ENCODE results near the gene TMEM179.

TMEM179 gene

GRCh38 chr14:104563742-104564615 lies 40.6 kb downstream of the TMEM179 start:
- H3K27me3 ChIP-seq (ENCODE audit: control insufficient read depth in 2 of 2, insufficient read depth in 2 of 2, low read length in 2 of 2) = peaks cover 9 to 10% of the 10 kb centered on the region in 2 donors
- H3K9ac ChIP-seq (ENCODE audit: low read depth in 1 of 2, low read length in 2 of 2) = no peak overlapping the region
- no peak overlapping the region for H3K4me3 ChIP-seq (ENCODE audit: low read length in 2 of 2)
- no peaks in the 10 kb centered on the region for H3K36me3 ChIP-seq (ENCODE audit: control insufficient read depth in 2 of 2, insufficient read depth in 2 of 2, low read length in 2 of 2)
- H3K27ac ChIP-seq (ENCODE audit: low read depth in 2 of 2, low read length in 2 of 2) = no peak overlapping the region
- H3K9me3 ChIP-seq (ENCODE audit: control insufficient read depth in 2 of 2, low read length in 2 of 2) = no peaks in the 10 kb centered on the region
- H3K4me1 ChIP-seq (ENCODE audit: control insufficient read depth in 2 of 2, insufficient read depth in 2 of 2, low read length in 2 of 2) = no peaks in the 10 kb centered on the region

GRCh38 chr14:104563191-104563741 lies 41.3 kb downstream of the TMEM179 start:
- Histone ChIP-seq H3K9ac (ENCODE audit: low read depth in 1 of 2, low read length in 2 of 2) (no peak overlapping the region), H3K27ac (ENCODE audit: low read depth in 2 of 2, low read length in 2 of 2) (no peak overlapping the region), H3K4me1 (ENCODE audit: control insufficient read depth in 2 of 2, insufficient read depth in 2 of 2, low read length in 2 of 2) (no peaks in the 10 kb centered on the region), H3K27me3 (ENCODE audit: control insufficient read depth in 2 of 2, insufficient read depth in 2 of 2, low read length in 2 of 2) (peaks cover 9 to 10% of the 10 kb centered on the region in 2 donors), H3K4me3 (ENCODE audit: low read length in 2 of 2) (no peak overlapping the region), H3K36me3 (ENCODE audit: control insufficient read depth in 2 of 2, insufficient read depth in 2 of 2, low read length in 2 of 2) (no peaks in the 10 kb centered on the region), H3K9me3 (ENCODE audit: control insufficient read depth in 2 of 2, low read length in 2 of 2) (no peaks in the 10 kb centered on the region)

- H3K36me3 ChIP-seq (ENCODE audit: control insufficient read depth in 2 of 2, insufficient read depth in 2 of 2, low read length in 2 of 2) = no peaks in the 10 kb centered on the region
Observed at GRCh38 chr14:104562606-104563005, 42.0 kb downstream of the TMEM179 start.

GRCh38 chr14:104561632-104562495 lies 42.7 kb downstream of the TMEM179 start:
- H3K36me3 ChIP-seq (ENCODE audit: control insufficient read depth in 2 of 2, insufficient read depth in 2 of 2, low read length in 2 of 2) = no peaks in the 10 kb centered on the region
- H3K4me1 ChIP-seq (ENCODE audit: control insufficient read depth in 2 of 2, insufficient read depth in 2 of 2, low read length in 2 of 2) = no peaks in the 10 kb centered on the region
- peaks cover 9 to 10% of the 10 kb centered on the region in 2 donors for H3K27me3 ChIP-seq (ENCODE audit: control insufficient read depth in 2 of 2, insufficient read depth in 2 of 2, low read length in 2 of 2)
- no peaks in the 10 kb centered on the region for H3K9me3 ChIP-seq (ENCODE audit: control insufficient read depth in 2 of 2, low read length in 2 of 2)
- no peak overlapping the region for H3K27ac ChIP-seq (ENCODE audit: low read depth in 2 of 2, low read length in 2 of 2)
- no peak overlapping the region for H3K9ac ChIP-seq (ENCODE audit: low read depth in 1 of 2, low read length in 2 of 2)
- H3K4me3 ChIP-seq (ENCODE audit: low read length in 2 of 2) = no peak overlapping the region

More at GRCh38 chr14:104562606-104563005, 42.0 kb downstream of the TMEM179 start:
- no peak overlapping the region for H3K27ac ChIP-seq (ENCODE audit: low read depth in 2 of 2, low read length in 2 of 2)
- H3K9ac ChIP-seq (ENCODE audit: low read depth in 1 of 2, low read length in 2 of 2) = no peak overlapping the region
- peaks cover 9 to 10% of the 10 kb centered on the region in 2 donors for H3K27me3 ChIP-seq (ENCODE audit: control insufficient read depth in 2 of 2, insufficient read depth in 2 of 2, low read length in 2 of 2)
- no peaks in the 10 kb centered on the region for H3K9me3 ChIP-seq (ENCODE audit: control insufficient read depth in 2 of 2, low read length in 2 of 2)
- H3K4me3 ChIP-seq (ENCODE audit: low read length in 2 of 2) = no peak overlapping the region
- no peaks in the 10 kb centered on the region for H3K4me1 ChIP-seq (ENCODE audit: control insufficient read depth in 2 of 2, insufficient read depth in 2 of 2, low read length in 2 of 2)

- H3K9me3 ChIP-seq (ENCODE audit: control insufficient read depth in 2 of 2, low read length in 2 of 2) = no peaks in the 10 kb centered on the region
- H3K27me3 ChIP-seq (ENCODE audit: control insufficient read depth in 2 of 2, insufficient read depth in 2 of 2, low read length in 2 of 2) = peaks cover 9 to 10% of the 10 kb centered on the region in 2 donors
- H3K36me3 ChIP-seq (ENCODE audit: control insufficient read depth in 2 of 2, insufficient read depth in 2 of 2, low read length in 2 of 2) = no peaks in the 10 kb centered on the region
- no peaks in the 10 kb centered on the region for H3K4me1 ChIP-seq (ENCODE audit: control insufficient read depth in 2 of 2, insufficient read depth in 2 of 2, low read length in 2 of 2)
- H3K4me3 ChIP-seq (ENCODE audit: low read length in 2 of 2) = no peak overlapping the region
- no peak overlapping the region for H3K9ac ChIP-seq (ENCODE audit: low read depth in 1 of 2, low read length in 2 of 2)
- no peak overlapping the region for H3K27ac ChIP-seq (ENCODE audit: low read depth in 2 of 2, low read length in 2 of 2)
Observed at GRCh38 chr14:104561124-104561557, 43.4 kb downstream of the TMEM179 start.

- no peak overlapping the region for H3K9ac ChIP-seq (ENCODE audit: low read depth in 1 of 2, low read length in 2 of 2)
- no peaks in the 10 kb centered on the region for H3K9me3 ChIP-seq (ENCODE audit: control insufficient read depth in 2 of 2, low read length in 2 of 2)
- no peak overlapping the region for H3K4me3 ChIP-seq (ENCODE audit: low read length in 2 of 2)
- H3K27ac ChIP-seq (ENCODE audit: low read depth in 2 of 2, low read length in 2 of 2) = no peak overlapping the region
- H3K36me3 ChIP-seq (ENCODE audit: control insufficient read depth in 2 of 2, insufficient read depth in 2 of 2, low read length in 2 of 2) = no peaks in the 10 kb centered on the region
- peaks cover 9 to 10% of the 10 kb centered on the region in 2 donors for H3K27me3 ChIP-seq (ENCODE audit: control insufficient read depth in 2 of 2, insufficient read depth in 2 of 2, low read length in 2 of 2)
- H3K4me1 ChIP-seq (ENCODE audit: control insufficient read depth in 2 of 2, insufficient read depth in 2 of 2, low read length in 2 of 2) = no peaks in the 10 kb centered on the region
Observed at GRCh38 chr14:104560586-104560945, 44.0 kb downstream of the TMEM179 start.

GRCh38 chr14:104559804-104560585 lies 44.6 kb downstream of the TMEM179 start:
- Histone ChIP-seq H3K9me3 (ENCODE audit: control insufficient read depth in 2 of 2, low read length in 2 of 2) (no peaks in the 10 kb centered on the region), H3K4me1 (ENCODE audit: control insufficient read depth in 2 of 2, insufficient read depth in 2 of 2, low read length in 2 of 2) (no peaks in the 10 kb centered on the region), H3K27me3 (ENCODE audit: control insufficient read depth in 2 of 2, insufficient read depth in 2 of 2, low read length in 2 of 2) (peaks cover 4% of the 10 kb centered on the region in 2 donors)

GRCh38 chr14:104559028-104559803 lies 45.4 kb downstream of the TMEM179 start:
- Histone ChIP-seq H3K27me3 (ENCODE audit: control insufficient read depth in 2 of 2, insufficient read depth in 2 of 2, low read length in 2 of 2) (peaks cover 1 to 2% of the 10 kb centered on the region in 2 donors), H3K36me3 (ENCODE audit: control insufficient read depth in 2 of 2, insufficient read depth in 2 of 2, low read length in 2 of 2) (no peaks in the 10 kb centered on the region)

More at GRCh38 chr14:104559804-104560585, 44.6 kb downstream of the TMEM179 start:
- H3K36me3 ChIP-seq (ENCODE audit: control insufficient read depth in 2 of 2, insufficient read depth in 2 of 2, low read length in 2 of 2) = no peaks in the 10 kb centered on the region
- H3K4me3 ChIP-seq (ENCODE audit: low read length in 2 of 2) = no peak overlapping the region
- no peak overlapping the region for H3K9ac ChIP-seq (ENCODE audit: low read depth in 1 of 2, low read length in 2 of 2)
- no peak overlapping the region for H3K27ac ChIP-seq (ENCODE audit: low read depth in 2 of 2, low read length in 2 of 2)

More at GRCh38 chr14:104559028-104559803, 45.4 kb downstream of the TMEM179 start:
- H3K27ac ChIP-seq (ENCODE audit: low read depth in 2 of 2, low read length in 2 of 2) = no peak overlapping the region
- no peaks in the 10 kb centered on the region for H3K4me1 ChIP-seq (ENCODE audit: control insufficient read depth in 2 of 2, insufficient read depth in 2 of 2, low read length in 2 of 2)
- H3K9me3 ChIP-seq (ENCODE audit: control insufficient read depth in 2 of 2, low read length in 2 of 2) = no peaks in the 10 kb centered on the region
- no peak overlapping the region for H3K4me3 ChIP-seq (ENCODE audit: low read length in 2 of 2)
- no peak overlapping the region for H3K9ac ChIP-seq (ENCODE audit: low read depth in 1 of 2, low read length in 2 of 2)

All from mucosa of rectum (tissue), 2 donors.